ENCODE measurements around the gene ZNF256. TPM values are rescaled to one million over a fixed set of nuclear protein-coding genes. Genes with fewer than 3 reads are reported as not detected.
A peak's percentile ranks its signal among the peaks of the same experiment; 100 is the strongest.
"Not testable (repeated sequence)": the region's sequence is repeated elsewhere in the genome, so short reads cannot be mapped to it uniquely, and the experiment has no call there.

ZNF256 gene
- polyA plus RNA-seq, 6 donors from 2014 or later = 9.1 to 20.6 (median 13.9) TPM

- ATAC-seq (ENCODE audit: low read depth in 2 of 2) = peak; percentile 99
- H3K27ac Mint-ChIP-seq = peak within 1 kb of the TSS; percentile 95 to 99 (median 98)
- H3K4me1 Mint-ChIP-seq = peaks cover 19 to 32% (median 22%) of the 10 kb centered on the region in 3 donors
- H3K9me3 Mint-ChIP-seq = peaks cover 2 to 36% (median 12%) of the 10 kb centered on the region in 7 donors
- H3K27me3 Mint-ChIP-seq = no peaks in the 10 kb centered on the region
- DNase-seq = peak; percentile 74
- peaks cover 27 to 47% of the 10 kb centered on the region in 2 donors for H3K36me3 Mint-ChIP-seq
- H3K4me3 Mint-ChIP-seq = peak within 1 kb of the TSS; percentile 94 to 100 (median 100)
Observed at GRCh38 chr19:57934820-57935665, 12.5 kb downstream of the ZNF256 start, which contains the start of gene ZNF418. Gene ZNF418 (minus strand): TSS chr19:57935402. CDS start chr19:57933822, 1,580 bp downstream.

- peaks cover 4 to 45% (median 39%) of the 10 kb centered on the region in 7 donors for H3K9me3 Mint-ChIP-seq
- H3K27me3 Mint-ChIP-seq = no peaks in the 10 kb centered on the region
- peak overlapping the region in 1 of 6 donors; percentile 30 for H3K27ac Mint-ChIP-seq
- ATAC-seq (ENCODE audit: low read depth in 2 of 2) (no peak), DNase-seq (no peak)
- H3K4me1 Mint-ChIP-seq = peaks cover under 1 to 3% (median under 1%) of the 10 kb centered on the region in 3 donors
- H3K4me3 Mint-ChIP-seq = no peak overlapping the region
- peaks cover 35 to 44% of the 10 kb centered on the region in 2 donors for H3K36me3 Mint-ChIP-seq
Observed at GRCh38 chr19:57927587-57927986, 19.9 kb downstream of the ZNF256 start.

- H3K27me3 Mint-ChIP-seq, H3K9me3 Mint-ChIP-seq: not testable (repeated sequence)
- ATAC-seq (ENCODE audit: low read depth in 2 of 2) (peak; percentile 96 to 97), DNase-seq (peak; percentile 87)
- Mint-ChIP-seq H3K4me1 (peaks cover 35 to 46% (median 44%) of the 10 kb centered on the region in 3 donors), H3K36me3 (peaks cover 4 to 30% of the 10 kb centered on the region in 2 donors), H3K4me3 (peak within 1 kb of the TSS; percentile 93 to 100 (median 97)), H3K27ac (peak within 1 kb of the TSS; percentile 95 to 99 (median 98))
Observed at GRCh38 chr19:57916168-57916995, 31.1 kb downstream of the ZNF256 start, which contains the start of gene ZNF417. Gene ZNF417 (minus strand): TSS chr19:57916592. CDS start chr19:57916411, 181 bp downstream.

GRCh38 chr19:57914531-57914930, 33.0 kb downstream of the ZNF256 start:
- no peak for ATAC-seq (ENCODE audit: low read depth in 2 of 2)
- peak overlapping the region in 7 of 8 donors; percentile 72 to 99 (median 96) for H3K4me3 Mint-ChIP-seq
- H3K4me1 Mint-ChIP-seq = peaks cover 35 to 49% (median 48%) of the 10 kb centered on the region in 3 donors
- peak overlapping the region in 4 of 6 donors; percentile 35 to 98 (median 96) for H3K27ac Mint-ChIP-seq
- peaks cover 10 to 30% of the 10 kb centered on the region in 2 donors for H3K36me3 Mint-ChIP-seq
- no peak for DNase-seq
- H3K27me3 Mint-ChIP-seq = no peaks in the 10 kb centered on the region
- peaks cover 0 to 5% (median 0%) of the 10 kb centered on the region in 7 donors for H3K9me3 Mint-ChIP-seq

- Mint-ChIP-seq H3K4me1 (peaks cover 9 to 32% (median 17%) of the 10 kb centered on the region in 3 donors), H3K27ac (peak overlapping the region in 1 of 6 donors; percentile 86), H3K9me3 (no peaks in the 10 kb centered on the region), H3K27me3 (no peaks in the 10 kb centered on the region), H3K36me3 (peaks cover 10 to 20% of the 10 kb centered on the region in 2 donors), H3K4me3 (no peak overlapping the region)
- DNase-seq (no peak), ATAC-seq (ENCODE audit: low read depth in 2 of 2) (no peak)
Observed at GRCh38 chr19:57907394-57907793, 40.1 kb downstream of the ZNF256 start.

GRCh38 chr19:57905258-57905657, 42.2 kb downstream of the ZNF256 start:
- peak overlapping the region in 1 of 8 donors; percentile 35 for H3K4me3 Mint-ChIP-seq
- peaks cover 0 to 7% of the 10 kb centered on the region in 2 donors for H3K36me3 Mint-ChIP-seq
- peaks cover 4 to 23% (median 7%) of the 10 kb centered on the region in 3 donors for H3K4me1 Mint-ChIP-seq
- no peaks in the 10 kb centered on the region for H3K9me3 Mint-ChIP-seq
- H3K27me3 Mint-ChIP-seq = no peaks in the 10 kb centered on the region
- DNase-seq (no peak), ATAC-seq (ENCODE audit: low read depth in 2 of 2) (peak; percentile 28)
- H3K27ac Mint-ChIP-seq = peak overlapping the region in 3 of 6 donors; percentile 13 to 68 (median 14)

- Mint-ChIP-seq H3K4me3 (no peak overlapping the region), H3K4me1 (peaks cover 4 to 23% (median 7%) of the 10 kb centered on the region in 3 donors), H3K36me3 (peaks cover 0 to 7% of the 10 kb centered on the region in 2 donors), H3K27ac (no peak overlapping the region), H3K27me3 (no peaks in the 10 kb centered on the region), H3K9me3 (no peaks in the 10 kb centered on the region)
- ATAC-seq (ENCODE audit: low read depth in 2 of 2) (no peak), DNase-seq (no peak)
Observed at GRCh38 chr19:57903618-57904184, 43.8 kb downstream of the ZNF256 start.

GRCh38 chr19:57900311-57900710, 47.2 kb downstream of the ZNF256 start:
- DNase-seq (no peak), ATAC-seq (ENCODE audit: low read depth in 2 of 2) (no peak)
- no peaks in the 10 kb centered on the region for H3K9me3 Mint-ChIP-seq
- no peaks in the 10 kb centered on the region for H3K27me3 Mint-ChIP-seq
- no peak overlapping the region for H3K4me3 Mint-ChIP-seq
- no peaks in the 10 kb centered on the region for H3K36me3 Mint-ChIP-seq
- no peak overlapping the region for H3K27ac Mint-ChIP-seq
- peaks cover 4 to 13% (median 7%) of the 10 kb centered on the region in 3 donors for H3K4me1 Mint-ChIP-seq

Other genes with a start within 250 kb of the ZNF256 start
- gene ZNF154, start 238.5 kb downstream of the ZNF256 start, polyA plus RNA-seq (ENCODE audit: low read depth in 6 of 6) = 10 to 100 TPM in 2 of 6 donors, 1 to 10 TPM in 4; 4.3 to 12.9 (median 6.0) TPM
- 10 to 100 TPM; 25.2 to 41.6 (median 30.4) TPM for gene ZNF671, start 220.1 kb downstream of the ZNF256 start, polyA plus RNA-seq (ENCODE audit: low read depth in 6 of 6)
- gene ZNF776, start 200.9 kb downstream of the ZNF256 start, polyA plus RNA-seq (ENCODE audit: low read depth in 6 of 6) = 10 to 100 TPM; 11.9 to 18.4 (median 15.1) TPM
- 10 to 100 TPM; 17.1 to 29.8 (median 24.1) TPM for gene ZNF586, start 178.0 kb downstream of the ZNF256 start, polyA plus RNA-seq (ENCODE audit: low read depth in 6 of 6)
- 10 to 100 TPM in 2 of 6 donors, 1 to 10 TPM in 4; 4.1 to 15.2 (median 6.3) TPM for gene ZNF552, start 132.8 kb downstream of the ZNF256 start, polyA plus RNA-seq (ENCODE audit: low read depth in 6 of 6)
- 1 to 10 TPM in 5 of 6 donors, not detected in 1; 1.3 to 3.0 (median 1.5) TPM for gene ZNF587B, start 117.4 kb downstream of the ZNF256 start, polyA plus RNA-seq (ENCODE audit: low read depth in 6 of 6)
- gene ZNF587, start 97.8 kb downstream of the ZNF256 start, polyA plus RNA-seq (ENCODE audit: low read depth in 6 of 6) = 10 to 100 TPM in 1 of 6 donors, 1 to 10 TPM in 5; 4.5 to 11.1 (median 6.8) TPM
- 10 to 100 TPM; 27.7 to 41.6 (median 34.5) TPM for gene ZNF814, start 58.7 kb downstream of the ZNF256 start, polyA plus RNA-seq (ENCODE audit: low read depth in 6 of 6)
- gene ZNF417, start 31.1 kb downstream of the ZNF256 start, polyA plus RNA-seq (ENCODE audit: low read depth in 6 of 6) = 1 to 10 TPM in 5 of 6 donors, under 1 TPM in 1; 0.80 to 6.4 (median 2.1) TPM
- gene ZNF418, start 12.3 kb downstream of the ZNF256 start, polyA plus RNA-seq (ENCODE audit: low read depth in 6 of 6) = 10 to 100 TPM in 4 of 6 donors, 1 to 10 TPM in 2; 7.9 to 23.3 (median 12.2) TPM
- under 1 TPM in 4 of 6 donors, not detected in 2; 0.41 to 0.89 (median 0.57) TPM for gene C19orf18, start 26.8 kb upstream of the ZNF256 start, polyA plus RNA-seq (ENCODE audit: low read depth in 6 of 6)
- 10 to 100 TPM in 3 of 6 donors, 1 to 10 TPM in 3; 6.1 to 16.0 (median 9.3) TPM for gene ZNF606, start 55.1 kb upstream of the ZNF256 start, polyA plus RNA-seq (ENCODE audit: low read depth in 6 of 6)
- gene ZSCAN1, start 86.3 kb upstream of the ZNF256 start, polyA plus RNA-seq (ENCODE audit: low read depth in 6 of 6) = not detected
- gene ZNF135, start 111.6 kb upstream of the ZNF256 start, polyA plus RNA-seq (ENCODE audit: low read depth in 6 of 6) = 10 to 100 TPM in 1 of 6 donors, 1 to 10 TPM in 4, not detected in 1; 4.2 to 11.1 (median 5.6) TPM
- gene ZSCAN18, start 150.5 kb upstream of the ZNF256 start, polyA plus RNA-seq (ENCODE audit: low read depth in 6 of 6) = 10 to 100 TPM; 22.2 to 39.2 (median 36.7) TPM
- 10 to 100 TPM in 1 of 6 donors, 1 to 10 TPM in 5; 2.5 to 11.2 (median 5.6) TPM for gene ZNF329, start 203.1 kb upstream of the ZNF256 start, polyA plus RNA-seq (ENCODE audit: low read depth in 6 of 6)
- gene ZNF274, start 235.4 kb upstream of the ZNF256 start, polyA plus RNA-seq (ENCODE audit: low read depth in 6 of 6) = 10 to 100 TPM; 45.1 to 65.9 (median 55.5) TPM

Data from naive B cell (primary cell).